SK-N-SH (cell line): ENCODE measurements around the gene PLTP.

ENCODE experiments used
- ELF1 ChIP-seq: IDR thresholded peaks from 2 replicates; pipeline ENCODE4 v1.4.0; 2012
- EZH2phosphoT487 ChIP-seq: fragments of 200-600 bp; sonication (generic); IDR thresholded peaks from 2 replicates; pipeline ENCODE4 v1.6.1; 2017; ENCODE audit warnings: low read depth, mixed run types, mild to moderate bottlenecking, antibody characterized with exemption, moderate library complexity, borderline replicate concordance
- GABPA ChIP-seq: IDR thresholded peaks from 2 replicates; pipeline ENCODE4 v1.4.0; 2012; ENCODE audit warnings: low read depth, mild to moderate bottlenecking
- MXI1 ChIP-seq: IDR thresholded peaks from 2 replicates; pipeline ENCODE4 v1.6.1; 2012; ENCODE audit warnings: mild to moderate bottlenecking, low read depth, low read length, improper control_type of control experiment
- NFIC ChIP-seq: IDR thresholded peaks from 2 replicates; pipeline ENCODE4 v1.4.0; 2012; ENCODE audit warnings: borderline replicate concordance
- NRF1 ChIP-seq: IDR thresholded peaks from 2 replicates; pipeline ENCODE4 v1.6.1; 2012; ENCODE audit warnings: low read depth, mild to moderate bottlenecking, low read length
- POLR2AphosphoS5 ChIP-seq: IDR thresholded peaks from 2 replicates; pipeline ENCODE4 v1.6.1; 2012; ENCODE audit warnings: low read depth, low read length
- RAD21 ChIP-seq: IDR thresholded peaks from 2 replicates; pipeline ENCODE4 v1.6.1; 2012; ENCODE audit warnings: mild to moderate bottlenecking, low read length
- RFX5 ChIP-seq: IDR thresholded peaks from 2 replicates; pipeline ENCODE4 v1.6.1; 2012; ENCODE audit warnings: mild to moderate bottlenecking, improper control_type of control experiment, low read length
- SIN3A ChIP-seq: IDR thresholded peaks from 2 replicates; pipeline ENCODE4 v1.6.1; 2012; ENCODE audit warnings: low read depth, mild to moderate bottlenecking, low read length, moderate library complexity, borderline replicate concordance
- TF ChIP-seq, protein P1 (sequence below): fragments of 200-600 bp; sonication (generic); IDR thresholded peaks from 2 replicates; pipeline ENCODE4 v1.6.1; 2017; ENCODE audit warnings: antibody characterized with exemption, mild to moderate bottlenecking, moderate library complexity
- TF ChIP-seq, protein P2 (sequence below): IDR thresholded peaks from 2 replicates; pipeline ENCODE4 v1.6.1; 2012; ENCODE audit warnings: mild to moderate bottlenecking, low read depth, low read length, moderate library complexity
- TF ChIP-seq, protein P3 (sequence below): IDR thresholded peaks from 2 replicates; pipeline ENCODE4 v1.4.0; 2012; ENCODE audit warnings: low read depth

DNA sequence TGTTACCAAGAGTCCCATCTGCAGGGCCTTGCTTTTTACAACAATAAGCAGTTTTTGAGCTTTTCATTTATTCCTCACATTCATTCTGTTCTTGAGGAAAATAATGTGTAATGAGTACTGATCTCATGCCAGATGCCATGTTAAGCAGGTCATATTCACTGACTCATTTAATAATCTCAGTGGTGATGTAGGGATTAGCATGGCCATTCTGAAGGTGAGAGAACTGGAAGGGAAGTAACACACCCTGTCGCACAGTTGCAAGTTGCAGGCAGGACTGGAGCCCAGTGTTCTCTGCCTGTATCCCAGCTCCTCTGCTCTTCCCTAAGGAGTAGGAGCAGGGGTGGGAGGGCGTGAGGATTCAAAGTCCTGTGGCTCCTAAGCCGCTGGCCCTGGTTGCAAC lies 28.1 kb upstream of the PLTP start:
- TF ChIP-seq GABPA (no peak), EZH2phosphoT487 (no peak), POLR2AphosphoS5 (no peak), RAD21 (no peak), MXI1 (no peak), NFIC (no peak), NRF1 (no peak), SIN3A (no peak), ELF1 (no peak), RFX5 (no peak)
- TF ChIP-seq, protein P1, sequence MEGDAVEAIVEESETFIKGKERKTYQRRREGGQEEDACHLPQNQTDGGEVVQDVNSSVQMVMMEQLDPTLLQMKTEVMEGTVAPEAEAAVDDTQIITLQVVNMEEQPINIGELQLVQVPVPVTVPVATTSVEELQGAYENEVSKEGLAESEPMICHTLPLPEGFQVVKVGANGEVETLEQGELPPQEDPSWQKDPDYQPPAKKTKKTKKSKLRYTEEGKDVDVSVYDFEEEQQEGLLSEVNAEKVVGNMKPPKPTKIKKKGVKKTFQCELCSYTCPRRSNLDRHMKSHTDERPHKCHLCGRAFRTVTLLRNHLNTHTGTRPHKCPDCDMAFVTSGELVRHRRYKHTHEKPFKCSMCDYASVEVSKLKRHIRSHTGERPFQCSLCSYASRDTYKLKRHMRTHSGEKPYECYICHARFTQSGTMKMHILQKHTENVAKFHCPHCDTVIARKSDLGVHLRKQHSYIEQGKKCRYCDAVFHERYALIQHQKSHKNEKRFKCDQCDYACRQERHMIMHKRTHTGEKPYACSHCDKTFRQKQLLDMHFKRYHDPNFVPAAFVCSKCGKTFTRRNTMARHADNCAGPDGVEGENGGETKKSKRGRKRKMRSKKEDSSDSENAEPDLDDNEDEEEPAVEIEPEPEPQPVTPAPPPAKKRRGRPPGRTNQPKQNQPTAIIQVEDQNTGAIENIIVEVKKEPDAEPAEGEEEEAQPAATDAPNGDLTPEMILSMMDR = no peak
- TF ChIP-seq, protein P2, sequence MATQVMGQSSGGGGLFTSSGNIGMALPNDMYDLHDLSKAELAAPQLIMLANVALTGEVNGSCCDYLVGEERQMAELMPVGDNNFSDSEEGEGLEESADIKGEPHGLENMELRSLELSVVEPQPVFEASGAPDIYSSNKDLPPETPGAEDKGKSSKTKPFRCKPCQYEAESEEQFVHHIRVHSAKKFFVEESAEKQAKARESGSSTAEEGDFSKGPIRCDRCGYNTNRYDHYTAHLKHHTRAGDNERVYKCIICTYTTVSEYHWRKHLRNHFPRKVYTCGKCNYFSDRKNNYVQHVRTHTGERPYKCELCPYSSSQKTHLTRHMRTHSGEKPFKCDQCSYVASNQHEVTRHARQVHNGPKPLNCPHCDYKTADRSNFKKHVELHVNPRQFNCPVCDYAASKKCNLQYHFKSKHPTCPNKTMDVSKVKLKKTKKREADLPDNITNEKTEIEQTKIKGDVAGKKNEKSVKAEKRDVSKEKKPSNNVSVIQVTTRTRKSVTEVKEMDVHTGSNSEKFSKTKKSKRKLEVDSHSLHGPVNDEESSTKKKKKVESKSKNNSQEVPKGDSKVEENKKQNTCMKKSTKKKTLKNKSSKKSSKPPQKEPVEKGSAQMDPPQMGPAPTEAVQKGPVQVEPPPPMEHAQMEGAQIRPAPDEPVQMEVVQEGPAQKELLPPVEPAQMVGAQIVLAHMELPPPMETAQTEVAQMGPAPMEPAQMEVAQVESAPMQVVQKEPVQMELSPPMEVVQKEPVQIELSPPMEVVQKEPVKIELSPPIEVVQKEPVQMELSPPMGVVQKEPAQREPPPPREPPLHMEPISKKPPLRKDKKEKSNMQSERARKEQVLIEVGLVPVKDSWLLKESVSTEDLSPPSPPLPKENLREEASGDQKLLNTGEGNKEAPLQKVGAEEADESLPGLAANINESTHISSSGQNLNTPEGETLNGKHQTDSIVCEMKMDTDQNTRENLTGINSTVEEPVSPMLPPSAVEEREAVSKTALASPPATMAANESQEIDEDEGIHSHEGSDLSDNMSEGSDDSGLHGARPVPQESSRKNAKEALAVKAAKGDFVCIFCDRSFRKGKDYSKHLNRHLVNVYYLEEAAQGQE = no peak
- TF ChIP-seq, protein P3, sequence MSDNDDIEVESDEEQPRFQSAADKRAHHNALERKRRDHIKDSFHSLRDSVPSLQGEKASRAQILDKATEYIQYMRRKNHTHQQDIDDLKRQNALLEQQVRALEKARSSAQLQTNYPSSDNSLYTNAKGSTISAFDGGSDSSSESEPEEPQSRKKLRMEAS = no peak
